Esophagus muscularis mucosa (tissue), 4 donors: ENCODE data around the gene SIGLEC11. TPM values are rescaled to one million over a fixed set of nuclear protein-coding genes. Genes with fewer than 3 reads are reported as not detected.
"Not testable (repeated sequence)": the region's sequence is repeated elsewhere in the genome, so short reads cannot be mapped to it uniquely, and the experiment has no call there.

Source experiments
- DNase-seq: peaks from one replicate; pipeline ENCODE4 v3.0.0-alpha.2; 2017; ENCODE audit errors: extremely low spot score
- H3K27ac ChIP-seq, 4 donors: fragments of 200-600 bp; sonication (generic); replicated peaks in 1 of 4; 1 replicate in 3 of 4; 2 replicates in 1 of 4; pipeline ENCODE4 v1.5.1; 2016 to 2019; ENCODE audit warnings: mild to moderate bottlenecking in 1 of 4
- H3K27me3 ChIP-seq, 4 donors: fragments of 200-600 bp; sonication (generic); one replicate each; pipeline versions ENCODE4 v1.5.1 to v1.6.0; 2016 to 2019
- H3K36me3 ChIP-seq, 4 donors: fragments of 200-600 bp; sonication (generic); one replicate each; pipeline ENCODE4 v1.5.1; 2016 to 2019
- H3K4me1 ChIP-seq, 4 donors: fragments of 200-600 bp; sonication (generic); one replicate each; pipeline ENCODE4 v1.5.1; 2016 to 2019
- H3K4me3 ChIP-seq, 4 donors: fragments of 200-600 bp; sonication (generic); 1 replicate in 2 of 4; 2 replicates in 2 of 4; pipeline ENCODE4 v1.5.1; 2016 to 2019; ENCODE audit warnings: mild to moderate bottlenecking in 4 of 4, moderate library complexity in 1 of 4
- H3K9me3 ChIP-seq, 4 donors: fragments of 200-600 bp; sonication (generic); 1 replicate in 3 of 4; 2 replicates in 1 of 4; pipeline ENCODE4 v1.5.1; 2016 to 2019
- CTCF ChIP-seq, 3 experiments: fragments of 200-600 bp in 2 of 3; fragments of 450-650 bp in 1 of 3; sonication (generic) in 2 of 3; IDR thresholded peaks; one replicate each; pipeline ENCODE4 v1.5.1; 2017 to 2019; ENCODE audit warnings: antibody characterized with exemption in 3 of 3, mild to moderate bottlenecking in 2 of 3, moderate library complexity in 1 of 3
- EP300 ChIP-seq: sonication (generic); formaldehyde crosslinking; IDR thresholded peaks from one replicate; pipeline ENCODE4 v1.6.1; 2017; ENCODE audit warnings: antibody characterized with exemption
- POLR2A ChIP-seq: fragments of 450-650 bp; IDR thresholded peaks from one replicate; pipeline ENCODE4 v1.6.1; 2017; ENCODE audit warnings: antibody characterized with exemption, moderate library complexity, mild to moderate bottlenecking, low read depth
- POLR2AphosphoS5 ChIP-seq, 2 donors: sonication (generic); formaldehyde crosslinking; IDR thresholded peaks; one replicate each; pipeline ENCODE4 v1.6.1; 2017; ENCODE audit warnings: antibody characterized with exemption in 2 of 2
- WGBS: methylation state at CpG from one replicate; pipeline ENCODE4 v1.1.5; 2018; 5-methylcytosine and 5-hydroxymethylcytosine counted together
- intact Hi-C: fragments of 100-400 bp; cut with DNase I; formaldehyde crosslinking; loops from one replicate; pipeline ENCODE4 v1.15.1; 2023
- total RNA-seq, 4 donors: library from RNA; depleted of rRNA; stranded (reverse); fragments of >200 nt; gene quantifications; one replicate each; pipeline versions ENCODE4 v1.1.0 to v1.2.1, GENCODE V29; 2016

Gene SIGLEC11
- 1 to 10 TPM in 2 of 4 donors, under 1 TPM in 2; 0.50 to 2.9 (median 1.4) TPM for total RNA-seq

GRCh38 chr19:49960980-49961379 is at the start of gene SIGLEC11:
Gene SIGLEC11, minus strand, starts transcription at chr19:49961172. Its CDS starts 91 bp downstream, at chr19:49961081.
- H3K4me3 ChIP-seq, intact Hi-C loops, H3K4me1 ChIP-seq, H3K27ac ChIP-seq, H3K9me3 ChIP-seq, DNase-seq, H3K36me3 ChIP-seq: not testable (repeated sequence)
- 57% methylated on average over 4 of the region's 10 CpGs for WGBS
- H3K27me3 ChIP-seq = peaks cover 0 to 24% (median 0%) of the 10 kb centered on the region in 4 donors

GRCh38 chr19:50008532-50008931 is 47.6 kb upstream of the SIGLEC11 start:
- Histone ChIP-seq H3K27ac (no peak overlapping the region), H3K4me1 (peaks cover 14 to 18% (median 17%) of the 10 kb centered on the region in 4 donors), H3K4me3 (no peak overlapping the region), H3K36me3 (peaks cover 35 to 86% (median 74%) of the 10 kb centered on the region in 4 donors), H3K27me3 (no peaks in the 10 kb centered on the region), H3K9me3 (no peaks in the 10 kb centered on the region)
- no peak for TF ChIP-seq POLR2A
- TF ChIP-seq POLR2AphosphoS5 (IDR thresholded peaks at IDR 0.05) = no peak
- no peak for TF ChIP-seq EP300
- TF ChIP-seq CTCF (IDR thresholded peaks at IDR 0.05) = no peak
- DNase-seq = no peak
- intact Hi-C loops = no loop called here
- WGBS = 69% methylated on average over 8 of the region's 10 CpGs

- Histone ChIP-seq H3K27me3 (no peaks in the 10 kb centered on the region), H3K36me3 (peaks cover 29 to 86% (median 74%) of the 10 kb centered on the region in 4 donors), H3K4me3 (no peak overlapping the region), H3K27ac (no peak overlapping the region), H3K9me3 (no peaks in the 10 kb centered on the region), H3K4me1 (peaks cover 15 to 24% (median 22%) of the 10 kb centered on the region in 4 donors)
- 95% methylated on average over 2 of the region's 2 CpGs for WGBS
- no peak for DNase-seq
- intact Hi-C loops = no loop called here
- no peak for TF ChIP-seq POLR2AphosphoS5 (IDR thresholded peaks at IDR 0.05)
- TF ChIP-seq POLR2A = no peak
- TF ChIP-seq EP300 = no peak
- TF ChIP-seq CTCF (IDR thresholded peaks at IDR 0.05) = no peak
Measured at GRCh38 chr19:50007947-50008346, 47.0 kb upstream of the SIGLEC11 start.

GRCh38 chr19:50007170-50007569 is 46.2 kb upstream of the SIGLEC11 start:
- no peak for DNase-seq
- no peak for TF ChIP-seq CTCF (IDR thresholded peaks at IDR 0.05)
- TF ChIP-seq POLR2AphosphoS5 (IDR thresholded peaks at IDR 0.05) = no peak
- TF ChIP-seq EP300 = no peak
- TF ChIP-seq POLR2A = no peak
- H3K4me1 ChIP-seq = peaks cover 15 to 32% (median 28%) of the 10 kb centered on the region in 4 donors
- H3K27ac ChIP-seq = no peak overlapping the region
- no peaks in the 10 kb centered on the region for H3K27me3 ChIP-seq
- intact Hi-C loops = no loop called here
- no peaks in the 10 kb centered on the region for H3K9me3 ChIP-seq
- peaks cover 27 to 86% (median 75%) of the 10 kb centered on the region in 4 donors for H3K36me3 ChIP-seq
- 84% methylated on average over 10 of the region's 10 CpGs for WGBS
- H3K4me3 ChIP-seq = no peak overlapping the region

GRCh38 chr19:50005428-50005827 is 44.5 kb upstream of the SIGLEC11 start:
- H3K9me3 ChIP-seq = no peaks in the 10 kb centered on the region
- TF ChIP-seq EP300 (no peak), CTCF (IDR thresholded peaks at IDR 0.05) (no peak), POLR2A (no peak), POLR2AphosphoS5 (IDR thresholded peaks at IDR 0.05) (no peak)
- intact Hi-C loops = no loop called here
- peak overlapping the region in 3 of 4 donors; percentile 75 to 83 (median 78) for H3K27ac ChIP-seq
- H3K36me3 ChIP-seq = peaks cover 42 to 91% (median 82%) of the 10 kb centered on the region in 4 donors
- no peaks in the 10 kb centered on the region for H3K27me3 ChIP-seq
- DNase-seq = no peak
- no peak overlapping the region for H3K4me3 ChIP-seq
- WGBS = 96% methylated on average over 12 of the region's 12 CpGs
- H3K4me1 ChIP-seq = peaks cover 15 to 35% (median 30%) of the 10 kb centered on the region in 4 donors
